Neuronal stem cell (in vitro differentiated cells): ENCODE measurements around the gene ZC3HAV1.

Experiments
- DNase-seq: peaks from one replicate; pipeline ENCODE4 v3.0.0-alpha.2; 2013; ENCODE audit warnings: low spot score
- H2AFZ ChIP-seq: one replicate; pipeline ENCODE4 v1.6.1; 2013; ENCODE audit warnings: mild to moderate bottlenecking, low read length, inconsistent platforms
- H2AK5ac ChIP-seq: 2 replicates; pipeline ENCODE4 v1.6.1; 2013; ENCODE audit warnings: low read depth, mild to moderate bottlenecking, inconsistent platforms, low read length, moderate library complexity, mixed read lengths
- H2BK120ac ChIP-seq: 2 replicates; pipeline ENCODE4 v1.6.1; 2013; ENCODE audit warnings: low read depth, mild to moderate bottlenecking, inconsistent platforms, low read length, moderate library complexity, mixed read lengths
- H2BK12ac ChIP-seq: one replicate; pipeline ENCODE4 v1.6.1; 2013; ENCODE audit warnings: low read length, inconsistent platforms
- H2BK15ac ChIP-seq: 2 replicates; pipeline ENCODE4 v1.6.1; 2013; ENCODE audit warnings: mild to moderate bottlenecking, low read length, inconsistent platforms, mixed read lengths
- H2BK5ac ChIP-seq: one replicate; pipeline ENCODE4 v1.6.1; 2013; ENCODE audit warnings: inconsistent platforms, mild to moderate bottlenecking, low read length, moderate library complexity
- H3K14ac ChIP-seq: one replicate; pipeline ENCODE4 v1.6.1; 2013; ENCODE audit warnings: low read length, inconsistent platforms
- H3K18ac ChIP-seq: 2 replicates; pipeline ENCODE4 v1.6.1; 2013; ENCODE audit warnings: low read length, inconsistent platforms
- H3K23ac ChIP-seq: 2 replicates; pipeline ENCODE4 v1.6.1; 2013; ENCODE audit warnings: low read depth, mild to moderate bottlenecking, mixed read lengths, low read length, inconsistent platforms; ENCODE audit not compliant: poor library complexity
- H3K27ac ChIP-seq: replicated peaks from 3 replicates; pipeline ENCODE4 v1.5.1; 2013; ENCODE audit warnings: low read length, inconsistent platforms
- H3K27me3 ChIP-seq, 3 experiments: 2 replicates each; pipeline ENCODE4 v1.6.1; 2013; ENCODE audit warnings: low read length in 3 of 3, mild to moderate bottlenecking in 2 of 3, inconsistent platforms in 1 of 3, low read depth in 1 of 3, mixed read lengths in 1 of 3, moderate library complexity in 1 of 3; ENCODE audit not compliant: control insufficient read depth in 3 of 3, insufficient read depth in 3 of 3
- H3K36me3 ChIP-seq, 2 donors: replicated peaks in 1 of 2; 2 replicates each; pipeline ENCODE4 v1.6.1; 2013; ENCODE audit warnings: low read length in 2 of 2; ENCODE audit not compliant: control insufficient read depth in 2 of 2, insufficient read depth in 2 of 2
- H3K4ac ChIP-seq: 2 replicates; pipeline ENCODE4 v1.6.1; 2013; ENCODE audit warnings: inconsistent platforms, mild to moderate bottlenecking, low read length, moderate library complexity
- H3K4me1 ChIP-seq, 2 donors: 1 replicate in 1 of 2; 2 replicates in 1 of 2; pipeline ENCODE4 v1.6.1; 2013; ENCODE audit warnings: low read length in 2 of 2, low read depth in 1 of 2; ENCODE audit not compliant: control insufficient read depth in 2 of 2, insufficient read depth in 1 of 2
- H3K4me2 ChIP-seq: one replicate; pipeline ENCODE4 v1.6.1; 2013; ENCODE audit warnings: mild to moderate bottlenecking, low read length, inconsistent platforms; ENCODE audit not compliant: insufficient read depth, poor library complexity, severe bottlenecking
- H3K4me3 ChIP-seq, 2 donors: 2 replicates each; pipeline ENCODE4 v1.5.1; 2013; ENCODE audit warnings: low read length in 2 of 2, mild to moderate bottlenecking in 2 of 2, inconsistent platforms in 1 of 2, moderate library complexity in 1 of 2
- H3K79me1 ChIP-seq: one replicate; pipeline ENCODE4 v1.6.1; 2013; ENCODE audit warnings: low read depth, mild to moderate bottlenecking, inconsistent platforms, low read length, moderate library complexity
- H3K9ac ChIP-seq: one replicate; pipeline ENCODE4 v1.6.1; 2013; ENCODE audit warnings: mild to moderate bottlenecking, low read depth, low read length, inconsistent platforms; ENCODE audit not compliant: poor library complexity
- H3K9me3 ChIP-seq, 2 donors: replicated peaks in 1 of 2; 2 replicates each; pipeline versions ENCODE3 to v1.6.1; 2013; ENCODE audit warnings: low read length in 2 of 2, mild to moderate bottlenecking in 2 of 2, inconsistent platforms in 1 of 2, low read depth in 1 of 2, mixed read lengths in 1 of 2, moderate library complexity in 1 of 2; ENCODE audit not compliant: control insufficient read depth in 2 of 2, insufficient read depth in 1 of 2
- H4K8ac ChIP-seq: one replicate; pipeline ENCODE4 v1.6.1; 2013; ENCODE audit warnings: low read depth, mild to moderate bottlenecking, inconsistent platforms, low read length, moderate library complexity
- H4K91ac ChIP-seq: one replicate; pipeline ENCODE4 v1.6.1; 2013; ENCODE audit warnings: low read length, low read depth, mild to moderate bottlenecking, inconsistent platforms; ENCODE audit not compliant: poor library complexity
- WGBS, 2 donors: extraction: QIAGEN DNeasy Blood & Tissue Kit; methylation state at CpG; one replicate each; pipeline ENCODE4 v1.1.7; 2013; ENCODE audit warnings: missing lambda C conversion rate in 2 of 2, mixed read lengths in 1 of 2; ENCODE audit not compliant: insufficient read length in 2 of 2, insufficient replicate concordance in 1 of 2; ENCODE audit errors: extremely low coverage in 2 of 2; 5-methylcytosine and 5-hydroxymethylcytosine counted together

The ZC3HAV1 gene

GRCh38 chr7:139116999-139117398 is 7.5 kb upstream of the ZC3HAV1 start:
- no peak overlapping the region for H2BK12ac ChIP-seq
- H3K4me3 ChIP-seq: no peak overlapping the region
- H4K91ac ChIP-seq: no peak overlapping the region
- WGBS, 2 donors: no CpG with 5 or more reads among the region's 3 CpGs
- H3K27ac ChIP-seq: no peak overlapping the region
- H3K14ac ChIP-seq: no peak overlapping the region
- no peak overlapping the region for H3K4me2 ChIP-seq
- H3K79me1 ChIP-seq: no peaks in the 10 kb centered on the region
- no peak overlapping the region for H2AFZ ChIP-seq
- no peaks in the 10 kb centered on the region for H3K36me3 ChIP-seq
- no peak overlapping the region for H3K18ac ChIP-seq
- no peak overlapping the region for H3K4ac ChIP-seq
- no peak overlapping the region for H2AK5ac ChIP-seq
- no peak overlapping the region for H3K23ac ChIP-seq
- DNase-seq: no peak
- H4K8ac ChIP-seq: no peak overlapping the region
- no peak overlapping the region for H3K9ac ChIP-seq
- no peak overlapping the region for H2BK5ac ChIP-seq
- H2BK15ac ChIP-seq: no peak overlapping the region
- H3K27me3 ChIP-seq: peaks cover 0 to 18% (median 0%) of the 10 kb centered on the region in 3 experiments
- no peaks in the 10 kb centered on the region for H3K9me3 ChIP-seq
- no peaks in the 10 kb centered on the region for H3K4me1 ChIP-seq
- H2BK120ac ChIP-seq: no peak overlapping the region

- Histone ChIP-seq H4K8ac (no peak overlapping the region), H3K27me3 (peaks cover 0 to 13% (median 3%) of the 10 kb centered on the region in 3 experiments), H3K79me1 (no peaks in the 10 kb centered on the region), H2BK15ac (no peak overlapping the region), H3K4me3 (no peak overlapping the region), H2BK120ac (no peak overlapping the region), H2BK12ac (no peak overlapping the region), H3K9ac (no peak overlapping the region), H4K91ac (no peak overlapping the region), H3K36me3 (no peaks in the 10 kb centered on the region), H3K23ac (no peak overlapping the region), H3K14ac (no peak overlapping the region), H3K27ac (no peak overlapping the region), H3K18ac (no peak overlapping the region), H3K9me3 (no peaks in the 10 kb centered on the region), H2BK5ac (no peak overlapping the region), H2AFZ (no peak overlapping the region), H3K4ac (no peak overlapping the region), H3K4me2 (no peak overlapping the region), H3K4me1 (no peaks in the 10 kb centered on the region), H2AK5ac (no peak overlapping the region)
- WGBS, 2 donors: no CpG with 5 or more reads among the region's 3 CpGs
- DNase-seq: no peak
Observed at GRCh38 chr7:139115104-139115503, 5.6 kb upstream of the ZC3HAV1 start.

DNA sequence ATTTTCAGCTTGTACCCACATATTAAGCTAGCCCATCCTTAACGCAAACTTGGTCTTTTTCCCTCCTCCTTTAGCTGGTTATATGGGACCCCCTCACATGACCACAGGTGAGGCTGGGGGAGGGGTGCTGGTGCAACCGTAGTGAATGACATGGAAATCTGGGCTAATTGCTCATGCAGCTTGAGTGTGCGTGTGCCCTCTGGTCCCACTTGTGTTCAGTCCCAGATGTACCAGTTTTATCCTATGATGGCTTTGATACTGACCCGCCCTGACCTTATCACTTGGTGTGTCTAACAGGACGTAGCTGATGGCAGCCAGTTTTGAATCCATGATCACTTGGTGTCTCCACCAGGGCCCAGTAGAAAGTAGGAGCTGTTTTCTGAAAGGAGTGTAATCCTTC is 5.1 kb upstream of the ZC3HAV1 start:
- Histone ChIP-seq H3K23ac (no peak overlapping the region), H2BK12ac (no peak overlapping the region), H3K36me3 (no peaks in the 10 kb centered on the region), H3K18ac (no peak overlapping the region), H2AK5ac (no peak overlapping the region), H3K27me3 (peaks cover 0 to 13% (median 8%) of the 10 kb centered on the region in 3 experiments), H3K14ac (no peak overlapping the region), H3K4me3 (no peak overlapping the region), H2BK120ac (no peak overlapping the region), H3K9ac (no peak overlapping the region), H3K79me1 (no peaks in the 10 kb centered on the region), H4K8ac (no peak overlapping the region), H3K27ac (no peak overlapping the region), H2BK5ac (no peak overlapping the region), H2BK15ac (no peak overlapping the region), H4K91ac (no peak overlapping the region), H2AFZ (no peak overlapping the region), H3K4ac (no peak overlapping the region), H3K4me1 (peaks cover 0 to 2% of the 10 kb centered on the region in 2 donors), H3K9me3 (no peaks in the 10 kb centered on the region), H3K4me2 (no peak overlapping the region)
- no peak for DNase-seq
- WGBS, 2 donors: no CpG with 5 or more reads among the region's 5 CpGs

GRCh38 chr7:139114018-139114417 is 4.5 kb upstream of the ZC3HAV1 start:
- H2BK120ac ChIP-seq: no peak overlapping the region
- no peak overlapping the region for H3K14ac ChIP-seq
- H4K91ac ChIP-seq: no peak overlapping the region
- no peak overlapping the region for H3K9ac ChIP-seq
- DNase-seq: no peak
- no peak overlapping the region for H2BK15ac ChIP-seq
- no peak overlapping the region for H3K4ac ChIP-seq
- no peak overlapping the region for H3K23ac ChIP-seq
- no peak overlapping the region for H3K27ac ChIP-seq
- H2BK5ac ChIP-seq: no peak overlapping the region
- no peak overlapping the region for H2AK5ac ChIP-seq
- no peak overlapping the region for H3K4me3 ChIP-seq
- no peak overlapping the region for H4K8ac ChIP-seq
- H2BK12ac ChIP-seq: no peak overlapping the region
- no peaks in the 10 kb centered on the region for H3K9me3 ChIP-seq
- H2AFZ ChIP-seq: no peak overlapping the region
- H3K18ac ChIP-seq: no peak overlapping the region
- H3K27me3 ChIP-seq: peaks cover 0 to 13% (median 12%) of the 10 kb centered on the region in 3 experiments
- H3K36me3 ChIP-seq: no peaks in the 10 kb centered on the region
- no CpG with 5 or more reads among the region's 3 CpGs for WGBS, 2 donors
- no peak overlapping the region for H3K4me2 ChIP-seq
- H3K4me1 ChIP-seq: peaks cover 0 to 2% of the 10 kb centered on the region in 2 donors
- H3K79me1 ChIP-seq: no peaks in the 10 kb centered on the region
